Liver (tissue), 9 donors: Measurements from ENCODE around the gene WNT3A. TPM values are rescaled to one million over a fixed set of nuclear protein-coding genes. Genes with fewer than 3 reads are reported as not detected.

Source experiments
- DNase-seq: peaks from one replicate; pipeline ENCODE4 v3.0.0-alpha.2; 2017; ENCODE audit warnings: low spot score
- H3K27ac ChIP-seq, 2 donors: one replicate each; pipeline ENCODE4 v1.7.0; 2013; ENCODE audit warnings: inconsistent platforms in 2 of 2, low read length in 2 of 2, control low read depth in 1 of 2, low read depth in 1 of 2, mild to moderate bottlenecking in 1 of 2
- H3K27me3 ChIP-seq, 4 donors: one replicate each; pipeline versions ENCODE4 v1.6.1 to v1.7.0; 2013; ENCODE audit warnings: low read length in 3 of 4, inconsistent platforms in 1 of 4, mild to moderate bottlenecking in 1 of 4, moderate library complexity in 1 of 4; ENCODE audit not compliant: control insufficient read depth in 4 of 4, insufficient read depth in 4 of 4
- H3K36me3 ChIP-seq, 4 donors: one replicate each; pipeline versions ENCODE4 v1.6.1 to v1.7.0; 2013; ENCODE audit warnings: low read length in 3 of 4, mild to moderate bottlenecking in 3 of 4, low read depth in 1 of 4, moderate library complexity in 1 of 4; ENCODE audit not compliant: control insufficient read depth in 4 of 4, insufficient read depth in 3 of 4
- H3K4me1 ChIP-seq, 4 donors: one replicate each; pipeline versions ENCODE4 v1.6.1 to v1.7.0; 2013; ENCODE audit warnings: low read length in 3 of 4, mild to moderate bottlenecking in 3 of 4, moderate library complexity in 1 of 4; ENCODE audit not compliant: control insufficient read depth in 4 of 4, insufficient read depth in 4 of 4
- H3K4me3 ChIP-seq, 3 donors: one replicate each; pipeline versions ENCODE4 v1.6.1 to v1.7.0; 2013; ENCODE audit warnings: low read length in 3 of 3, control low read depth in 1 of 3, low read depth in 1 of 3, mild to moderate bottlenecking in 1 of 3
- H3K9ac ChIP-seq, 2 donors: one replicate each; pipeline ENCODE4 v1.7.0; 2013; ENCODE audit warnings: low read length in 2 of 2, mild to moderate bottlenecking in 2 of 2, moderate library complexity in 2 of 2, control low read depth in 1 of 2, low read depth in 1 of 2
- H3K9me3 ChIP-seq, 4 donors: one replicate each; pipeline versions ENCODE4 v1.6.1 to v1.7.0; 2013; ENCODE audit warnings: low read length in 3 of 4; ENCODE audit not compliant: control insufficient read depth in 4 of 4
- ATF3 ChIP-seq: IDR thresholded peaks from 2 replicates; pipeline ENCODE4 v1.6.1; 2016; ENCODE audit warnings: antibody characterized with exemption
- CTCF ChIP-seq: fragments of 150-350 bp; IDR thresholded peaks from 2 replicates; pipeline ENCODE4 v1.5.1; 2017; ENCODE audit warnings: improper control_type of control experiment, low read depth, low read length; ENCODE audit not compliant: missing input control
- EGR1 ChIP-seq, 2 donors: IDR thresholded peaks; 2 replicates each; pipeline ENCODE4 v1.6.1; 2016 to 2018; ENCODE audit warnings: antibody characterized with exemption in 2 of 2, low read depth in 2 of 2
- FOXA1 ChIP-seq: IDR thresholded peaks from 2 replicates; pipeline ENCODE4 v1.6.1; 2016; ENCODE audit warnings: antibody characterized with exemption
- FOXA2 ChIP-seq: IDR thresholded peaks from 2 replicates; pipeline ENCODE4 v1.6.1; 2016; ENCODE audit warnings: antibody characterized with exemption
- GABPA ChIP-seq, 2 donors: IDR thresholded peaks in 1 of 2; conservative IDR thresholded peaks in 1 of 2; 2 replicates each; pipeline ENCODE4 v1.6.1; 2016; ENCODE audit warnings: antibody characterized with exemption in 2 of 2, mild to moderate bottlenecking in 1 of 2, moderate library complexity in 1 of 2
- HNF4A ChIP-seq, 2 donors: conservative IDR thresholded peaks; 2 replicates each; pipeline ENCODE4 v1.6.1; 2016; ENCODE audit warnings: antibody characterized with exemption in 2 of 2, mild to moderate bottlenecking in 2 of 2
- HNF4G ChIP-seq: IDR thresholded peaks from 2 replicates; pipeline ENCODE4 v1.6.1; 2016; ENCODE audit warnings: antibody characterized with exemption
- JUND ChIP-seq, 2 donors: IDR thresholded peaks; 2 replicates each; pipeline ENCODE4 v1.6.1; 2016; ENCODE audit warnings: antibody characterized with exemption in 2 of 2
- MAX ChIP-seq: IDR thresholded peaks from 2 replicates; pipeline ENCODE4 v1.6.1; 2016; ENCODE audit warnings: antibody characterized with exemption
- NR2F2 ChIP-seq: IDR thresholded peaks from 2 replicates; pipeline ENCODE4 v1.6.1; 2016; ENCODE audit warnings: antibody characterized with exemption
- RAD21 ChIP-seq, 2 donors: IDR thresholded peaks; 2 replicates each; pipeline ENCODE4 v1.6.1; 2016; ENCODE audit warnings: antibody characterized with exemption in 2 of 2, mild to moderate bottlenecking in 2 of 2
- REST ChIP-seq: IDR thresholded peaks from 2 replicates; pipeline ENCODE4 v1.6.1; 2016; ENCODE audit warnings: antibody characterized with exemption, mild to moderate bottlenecking
- RXRA ChIP-seq, 2 donors: IDR thresholded peaks; 2 replicates each; pipeline ENCODE4 v1.6.1; 2017 to 2018; ENCODE audit warnings: antibody characterized with exemption in 2 of 2, mild to moderate bottlenecking in 1 of 2
- SP1 ChIP-seq: IDR thresholded peaks from 2 replicates; pipeline ENCODE4 v1.6.1; 2018; ENCODE audit warnings: antibody characterized with exemption, mild to moderate bottlenecking
- TAF1 ChIP-seq: conservative IDR thresholded peaks from 2 replicates; pipeline ENCODE4 v1.6.1; 2016; ENCODE audit warnings: antibody characterized with exemption, mild to moderate bottlenecking
- YY1 ChIP-seq: IDR thresholded peaks from 2 replicates; pipeline ENCODE4 v1.6.1; 2016; ENCODE audit warnings: antibody characterized with exemption, mild to moderate bottlenecking
- ZBTB33 ChIP-seq: IDR thresholded peaks from 2 replicates; pipeline ENCODE4 v1.6.1; 2016; ENCODE audit warnings: antibody characterized with exemption
- WGBS: extraction: QIAGEN DNeasy Blood & Tissue Kit; methylation state at CpG from one replicate; pipeline ENCODE4 v1.1.7; 2013; 5-methylcytosine and 5-hydroxymethylcytosine counted together
- polyA plus RNA-seq, 2 donors: library from polyadenylated mRNA; stranded (reverse) in 1 of 2; unstranded in 1 of 2; fragments of 200-250 nt in 1 of 2; fragments of >200 nt in 1 of 2; fragmentation: Nextera tagmentation in 1 of 2; extraction: Ambion mirVana in 1 of 2; gene quantifications; one replicate each; pipeline versions ENCODE4 v1.2.1 to v1.2.3, GENCODE V29; 2013 to 2015
- total RNA-seq, 2 donors: library from RNA; depleted of rRNA; stranded (reverse); fragments of >200 nt; gene quantifications; one replicate each; pipeline ENCODE4 v1.2.3, GENCODE V29; 2014
- donor health status: healthy.
- donor health status: healthy.
- donor health status: healthy.
- donor health status: healthy.
- donor health status: healthy.

The WNT3A gene
- total and polyA plus RNA-seq, 4 donors, result not detected

GRCh38 chr1:228070173-228070572, 63.4 kb downstream of the WNT3A start:
- 49% methylated on average over 2 of the region's 2 CpGs for WGBS
- Histone ChIP-seq H3K9me3 (no peaks in the 10 kb centered on the region), H3K27me3 (peaks cover 0 to 5% (median 2%) of the 10 kb centered on the region in 4 donors), H3K9ac (no peak overlapping the region), H3K36me3 (no peaks in the 10 kb centered on the region), H3K4me3 (no peak overlapping the region), H3K4me1 (no peaks in the 10 kb centered on the region), H3K27ac (no peak overlapping the region)
- no peak for DNase-seq
- TF ChIP-seq YY1 (no peak), REST (no peak), SP1 (no peak), JUND (IDR thresholded peaks at IDR 0.05) (no peak), TAF1 (no peak), CTCF (no peak), NR2F2 (no peak), HNF4A (conservative IDR thresholded peaks at IDR 0.05) (no peak), EGR1 (IDR thresholded peaks at IDR 0.05; ENCODE audit: low read depth in 2 of 2) (no peak), HNF4G (no peak), GABPA (IDR thresholded peaks at IDR 0.05 in 1 of 2, conservative IDR thresholded peaks at IDR 0.05 in 1 of 2) (no peak), FOXA1 (no peak), FOXA2 (no peak), RAD21 (IDR thresholded peaks at IDR 0.05) (no peak), RXRA (IDR thresholded peaks at IDR 0.05) (no peak), ATF3 (no peak), ZBTB33 (no peak), MAX (no peak)

- no peak for TF ChIP-seq RAD21 (IDR thresholded peaks at IDR 0.05)
- TF ChIP-seq RXRA (IDR thresholded peaks at IDR 0.05), result no peak
- TF ChIP-seq HNF4A (conservative IDR thresholded peaks at IDR 0.05), result no peak
- no peak for TF ChIP-seq SP1
- TF ChIP-seq TAF1, result no peak
- no peak for TF ChIP-seq HNF4G
- TF ChIP-seq GABPA (IDR thresholded peaks at IDR 0.05 in 1 of 2, conservative IDR thresholded peaks at IDR 0.05 in 1 of 2), result no peak
- no peak for TF ChIP-seq YY1
- Histone ChIP-seq H3K27ac (no peak overlapping the region), H3K4me1 (no peaks in the 10 kb centered on the region), H3K36me3 (no peaks in the 10 kb centered on the region), H3K4me3 (no peak overlapping the region), H3K27me3 (peaks cover 0 to 4% (median 0%) of the 10 kb centered on the region in 4 donors), H3K9me3 (no peaks in the 10 kb centered on the region), H3K9ac (no peak overlapping the region)
- WGBS, result 74% methylated on average over 3 of the region's 3 CpGs
- no peak for DNase-seq
Measured at GRCh38 chr1:228070851-228071250, 64.1 kb downstream of the WNT3A start.
